RWPE2 (cell line): Measurements from ENCODE around the gene ANTXR1.

ENCODE experiments used
- ATAC-seq: fragments of 200-7000 bp; cut with Tn5 transposase; 3 replicates; pipeline ENCODE4 v1.9.1; 2021; ENCODE audit warnings: low read depth
- DNase-seq: peaks from one replicate; pipeline ENCODE4 v3.0.0-alpha.2; 2020; ENCODE audit warnings: low spot score
- H3K27ac ChIP-seq: fragments of 450-650 bp; 2 replicates; pipeline ENCODE4 v1.5.1; 2017; ENCODE audit warnings: mild to moderate bottlenecking; ENCODE audit not compliant: poor library complexity, severe bottlenecking
- H3K27me3 ChIP-seq: fragments of 250-450 bp; sonication (Bioruptor Pico); 2 replicates; pipeline ENCODE4 v1.5.1; 2021; ENCODE audit warnings: mild to moderate bottlenecking, moderate library complexity; ENCODE audit not compliant: insufficient read depth, poor library complexity, severe bottlenecking
- H3K36me3 ChIP-seq: fragments of 250-450 bp; sonication (Bioruptor Pico); 2 replicates; pipeline ENCODE4 v1.5.1; 2020; ENCODE audit warnings: low read depth, mild to moderate bottlenecking, moderate library complexity
- H3K4me1 ChIP-seq: fragments of 250-450 bp; sonication (Bioruptor Pico); 2 replicates; pipeline ENCODE4 v1.5.1; 2021; ENCODE audit warnings: mild to moderate bottlenecking, moderate library complexity; ENCODE audit not compliant: insufficient read depth, poor library complexity, severe bottlenecking
- H3K4me3 ChIP-seq: fragments of 250-450 bp; sonication (Bioruptor Pico); 2 replicates; pipeline ENCODE4 v1.5.1; 2021; ENCODE audit warnings: mild to moderate bottlenecking, moderate library complexity; ENCODE audit not compliant: severe bottlenecking
- H3K9me3 ChIP-seq: fragments of 250-450 bp; sonication (Bioruptor Pico); 2 replicates; pipeline ENCODE4 v1.5.1; 2021; ENCODE audit warnings: mild to moderate bottlenecking, moderate library complexity; ENCODE audit not compliant: severe bottlenecking
- TF ChIP-seq, protein P1 (sequence below): fragments of 450-650 bp; IDR thresholded peaks from one replicate; pipeline ENCODE4 v1.5.1; 2017; ENCODE audit warnings: mild to moderate bottlenecking, moderate library complexity; ENCODE audit not compliant: poor library complexity, severe bottlenecking

The ANTXR1 gene

DNA sequence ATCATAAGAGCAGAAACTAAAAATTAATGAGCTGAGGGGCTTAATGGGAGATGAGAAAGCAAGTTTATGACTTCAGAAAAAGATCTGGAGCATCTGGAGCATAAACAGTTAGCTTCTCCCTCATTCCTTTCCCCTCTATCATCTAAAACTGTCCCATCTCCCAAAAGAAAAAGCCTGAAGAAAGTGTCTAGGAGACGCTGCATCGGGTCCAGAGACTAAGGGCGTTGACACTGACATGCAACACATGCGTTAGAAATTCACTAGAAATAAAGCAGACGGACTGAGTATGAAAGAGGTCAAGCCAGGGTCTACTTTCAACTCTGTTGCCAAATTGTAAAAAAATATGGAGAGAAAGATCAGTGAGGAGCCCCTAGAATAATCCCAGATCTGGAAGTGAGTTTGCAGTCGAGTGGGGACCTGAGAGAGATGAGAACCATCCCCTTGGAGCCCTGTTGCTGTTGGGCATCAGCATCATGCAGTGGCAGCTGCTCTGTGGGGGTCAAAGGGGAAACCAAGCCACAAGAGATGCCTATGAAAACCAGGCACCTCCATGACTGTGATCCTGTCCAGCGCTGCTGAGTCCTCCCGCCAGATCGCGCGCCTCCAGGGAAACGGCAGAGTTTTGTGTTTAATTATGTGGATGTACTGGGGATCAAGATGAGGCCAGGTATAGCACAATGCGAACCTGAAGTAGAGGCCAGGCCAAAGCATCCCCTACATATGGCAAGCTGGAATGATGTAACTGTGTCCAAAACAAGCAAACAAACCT lies 13.9 kb downstream of the ANTXR1 start:
- Histone ChIP-seq H3K4me1 (peaks cover 11% of the 10 kb centered on the region), H3K27me3 (no peaks in the 10 kb centered on the region), H3K4me3 (no peak overlapping the region), H3K9me3 (peaks cover 2% of the 10 kb centered on the region), H3K36me3 (no peaks in the 10 kb centered on the region), H3K27ac (no peak overlapping the region)
- DNase-seq, result no peak
- TF ChIP-seq, protein P1, sequence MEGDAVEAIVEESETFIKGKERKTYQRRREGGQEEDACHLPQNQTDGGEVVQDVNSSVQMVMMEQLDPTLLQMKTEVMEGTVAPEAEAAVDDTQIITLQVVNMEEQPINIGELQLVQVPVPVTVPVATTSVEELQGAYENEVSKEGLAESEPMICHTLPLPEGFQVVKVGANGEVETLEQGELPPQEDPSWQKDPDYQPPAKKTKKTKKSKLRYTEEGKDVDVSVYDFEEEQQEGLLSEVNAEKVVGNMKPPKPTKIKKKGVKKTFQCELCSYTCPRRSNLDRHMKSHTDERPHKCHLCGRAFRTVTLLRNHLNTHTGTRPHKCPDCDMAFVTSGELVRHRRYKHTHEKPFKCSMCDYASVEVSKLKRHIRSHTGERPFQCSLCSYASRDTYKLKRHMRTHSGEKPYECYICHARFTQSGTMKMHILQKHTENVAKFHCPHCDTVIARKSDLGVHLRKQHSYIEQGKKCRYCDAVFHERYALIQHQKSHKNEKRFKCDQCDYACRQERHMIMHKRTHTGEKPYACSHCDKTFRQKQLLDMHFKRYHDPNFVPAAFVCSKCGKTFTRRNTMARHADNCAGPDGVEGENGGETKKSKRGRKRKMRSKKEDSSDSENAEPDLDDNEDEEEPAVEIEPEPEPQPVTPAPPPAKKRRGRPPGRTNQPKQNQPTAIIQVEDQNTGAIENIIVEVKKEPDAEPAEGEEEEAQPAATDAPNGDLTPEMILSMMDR, result no peak
- ATAC-seq, result no peak

- H3K4me3 ChIP-seq, result no peak overlapping the region
- no peaks in the 10 kb centered on the region for H3K36me3 ChIP-seq
- DNase-seq (no peak), ATAC-seq (no peak)
- H3K9me3 ChIP-seq, result peaks cover 2% of the 10 kb centered on the region
- H3K27ac ChIP-seq, result no peak overlapping the region
- TF ChIP-seq, protein P1, result no peak
- no peaks in the 10 kb centered on the region for H3K27me3 ChIP-seq
- no peaks in the 10 kb centered on the region for H3K4me1 ChIP-seq
These were observed 17.9 kb downstream of the ANTXR1 start for GRCh38 chr2:69030800-69031428.

DNA sequence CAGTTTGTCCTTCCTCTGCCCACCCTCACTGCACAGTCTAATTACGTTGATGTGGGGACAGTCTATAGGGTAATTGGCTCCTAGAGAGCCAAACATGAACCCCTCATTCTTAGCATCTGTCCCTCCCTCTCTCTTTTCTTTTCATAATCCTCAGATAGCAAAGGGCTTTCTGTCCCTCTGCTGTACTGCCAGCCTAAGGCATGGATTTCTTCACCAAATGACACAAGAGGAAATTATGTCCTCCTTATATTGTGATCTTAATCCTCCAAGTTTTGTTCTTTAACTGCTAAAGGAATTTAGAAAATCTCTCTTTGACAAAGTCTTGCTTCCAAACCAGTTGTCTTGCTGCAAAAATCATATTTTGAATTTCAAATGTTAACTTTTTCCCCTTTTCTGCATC lies 18.5 kb downstream of the ANTXR1 start:
- Histone ChIP-seq H3K27ac (no peak overlapping the region), H3K27me3 (no peaks in the 10 kb centered on the region), H3K4me1 (no peaks in the 10 kb centered on the region), H3K36me3 (no peaks in the 10 kb centered on the region), H3K9me3 (peaks cover 2% of the 10 kb centered on the region), H3K4me3 (no peak overlapping the region)
- TF ChIP-seq, protein P1, result no peak
- DNase-seq (no peak), ATAC-seq (no peak)

DNA sequence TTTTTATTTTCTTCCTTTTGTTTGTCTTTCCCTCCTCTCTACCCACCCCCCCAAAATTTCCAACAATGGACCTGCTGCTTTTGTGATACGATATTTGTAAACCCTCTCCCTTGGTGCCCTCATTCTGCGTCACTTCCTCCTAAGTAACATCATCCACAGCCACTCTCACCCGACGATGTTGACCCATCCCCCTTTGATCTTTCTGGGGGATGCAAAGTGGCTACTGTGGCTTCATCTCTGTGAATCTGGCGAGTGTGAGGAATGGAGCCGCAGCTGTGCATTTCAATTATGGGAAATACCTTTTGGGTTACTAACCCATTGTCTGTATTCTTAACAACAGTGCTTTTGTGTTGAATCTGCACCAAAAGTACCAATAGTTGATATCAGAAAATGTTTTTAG lies 19.4 kb downstream of the ANTXR1 start:
- TF ChIP-seq, protein P1, result no peak
- Histone ChIP-seq H3K27ac (no peak overlapping the region), H3K9me3 (peaks cover 2% of the 10 kb centered on the region), H3K4me1 (no peaks in the 10 kb centered on the region), H3K4me3 (no peak overlapping the region), H3K36me3 (no peaks in the 10 kb centered on the region), H3K27me3 (no peaks in the 10 kb centered on the region)
- ATAC-seq, result no peak
- DNase-seq, result no peak

GRCh38 chr2:69033461-69034095 lies 20.6 kb downstream of the ANTXR1 start:
- Histone ChIP-seq H3K27me3 (no peaks in the 10 kb centered on the region), H3K4me3 (no peak overlapping the region), H3K4me1 (no peaks in the 10 kb centered on the region), H3K36me3 (no peaks in the 10 kb centered on the region), H3K27ac (no peak overlapping the region), H3K9me3 (no peaks in the 10 kb centered on the region)
- ATAC-seq, result no peak
- DNase-seq, result no peak
- TF ChIP-seq, protein P1, result no peak
